Neural progenitor cell (in vitro differentiated cells): Measurements from ENCODE around the gene ASIC2.

Source experiments
- EZH2 ChIP-seq: fragments of 200-600 bp; sonication (generic); IDR thresholded peaks from 2 replicates; pipeline ENCODE4 v1.6.1; 2017; ENCODE audit warnings: antibody characterized with exemption, mild to moderate bottlenecking, moderate library complexity
- EZH2phosphoT487 ChIP-seq: fragments of 200-600 bp; sonication (generic); IDR thresholded peaks from 2 replicates; pipeline ENCODE4 v1.6.1; 2017; ENCODE audit warnings: antibody characterized with exemption
- TF ChIP-seq, protein P1 (sequence below): fragments of 200-600 bp; sonication (generic); IDR thresholded peaks from 2 replicates; pipeline ENCODE4 v1.5.1; 2017; ENCODE audit warnings: antibody characterized with exemption, mild to moderate bottlenecking

GRCh38 chr17:33175562-33175961 lies 117.5 kb downstream of the ASIC2 start:
- TF ChIP-seq, protein P1, sequence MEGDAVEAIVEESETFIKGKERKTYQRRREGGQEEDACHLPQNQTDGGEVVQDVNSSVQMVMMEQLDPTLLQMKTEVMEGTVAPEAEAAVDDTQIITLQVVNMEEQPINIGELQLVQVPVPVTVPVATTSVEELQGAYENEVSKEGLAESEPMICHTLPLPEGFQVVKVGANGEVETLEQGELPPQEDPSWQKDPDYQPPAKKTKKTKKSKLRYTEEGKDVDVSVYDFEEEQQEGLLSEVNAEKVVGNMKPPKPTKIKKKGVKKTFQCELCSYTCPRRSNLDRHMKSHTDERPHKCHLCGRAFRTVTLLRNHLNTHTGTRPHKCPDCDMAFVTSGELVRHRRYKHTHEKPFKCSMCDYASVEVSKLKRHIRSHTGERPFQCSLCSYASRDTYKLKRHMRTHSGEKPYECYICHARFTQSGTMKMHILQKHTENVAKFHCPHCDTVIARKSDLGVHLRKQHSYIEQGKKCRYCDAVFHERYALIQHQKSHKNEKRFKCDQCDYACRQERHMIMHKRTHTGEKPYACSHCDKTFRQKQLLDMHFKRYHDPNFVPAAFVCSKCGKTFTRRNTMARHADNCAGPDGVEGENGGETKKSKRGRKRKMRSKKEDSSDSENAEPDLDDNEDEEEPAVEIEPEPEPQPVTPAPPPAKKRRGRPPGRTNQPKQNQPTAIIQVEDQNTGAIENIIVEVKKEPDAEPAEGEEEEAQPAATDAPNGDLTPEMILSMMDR = no peak
- no peak for TF ChIP-seq EZH2phosphoT487
- no peak for TF ChIP-seq EZH2
